ENCODE results near the gene NPEPL1.
"Not testable (repeated sequence)": the region's sequence is repeated elsewhere in the genome, so short reads cannot be mapped to it uniquely, and the experiment has no call there.

Gene NPEPL1, protein sequence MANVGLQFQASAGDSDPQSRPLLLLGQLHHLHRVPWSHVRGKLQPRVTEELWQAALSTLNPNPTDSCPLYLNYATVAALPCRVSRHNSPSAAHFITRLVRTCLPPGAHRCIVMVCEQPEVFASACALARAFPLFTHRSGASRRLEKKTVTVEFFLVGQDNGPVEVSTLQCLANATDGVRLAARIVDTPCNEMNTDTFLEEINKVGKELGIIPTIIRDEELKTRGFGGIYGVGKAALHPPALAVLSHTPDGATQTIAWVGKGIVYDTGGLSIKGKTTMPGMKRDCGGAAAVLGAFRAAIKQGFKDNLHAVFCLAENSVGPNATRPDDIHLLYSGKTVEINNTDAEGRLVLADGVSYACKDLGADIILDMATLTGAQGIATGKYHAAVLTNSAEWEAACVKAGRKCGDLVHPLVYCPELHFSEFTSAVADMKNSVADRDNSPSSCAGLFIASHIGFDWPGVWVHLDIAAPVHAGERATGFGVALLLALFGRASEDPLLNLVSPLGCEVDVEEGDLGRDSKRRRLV

DNA sequence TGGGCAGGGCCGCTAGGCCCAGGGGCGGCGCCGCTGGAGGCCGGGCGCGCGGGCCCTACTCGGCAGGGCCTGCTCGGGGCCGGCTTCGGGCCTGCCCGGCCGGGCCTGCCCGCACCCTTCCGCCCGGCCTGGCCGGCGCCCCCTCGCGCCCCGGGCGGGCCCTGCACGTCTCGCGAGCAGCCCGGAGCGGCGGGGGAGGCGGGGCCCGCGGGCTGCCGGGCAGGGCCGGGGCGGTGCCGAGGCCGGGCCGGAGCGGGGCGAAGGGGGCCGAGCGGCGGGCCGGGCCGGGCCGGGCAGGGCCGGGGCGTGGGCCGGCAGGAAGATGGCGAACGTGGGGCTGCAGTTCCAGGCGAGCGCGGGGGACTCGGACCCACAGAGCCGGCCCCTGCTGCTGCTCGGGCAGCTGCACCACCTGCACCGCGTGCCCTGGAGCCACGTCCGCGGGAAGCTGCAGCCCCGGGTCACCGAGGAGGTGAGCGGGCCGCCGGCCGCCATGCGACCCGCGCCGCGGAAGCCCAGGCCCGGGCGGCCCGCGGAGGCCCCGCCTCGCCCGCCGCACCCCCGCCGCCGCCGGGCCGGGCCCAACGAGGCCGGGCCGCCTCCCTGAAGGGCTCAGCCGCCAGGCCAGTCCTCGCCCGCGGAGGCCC, at the start of gene NPEPL1:
Gene NPEPL1, plus strand, starts transcription at position 222 of the 647 bp plus-strand sequence. Its CDS starts 101 bp downstream, at position 323.
- FAIRE-seq: no peak

DNA sequence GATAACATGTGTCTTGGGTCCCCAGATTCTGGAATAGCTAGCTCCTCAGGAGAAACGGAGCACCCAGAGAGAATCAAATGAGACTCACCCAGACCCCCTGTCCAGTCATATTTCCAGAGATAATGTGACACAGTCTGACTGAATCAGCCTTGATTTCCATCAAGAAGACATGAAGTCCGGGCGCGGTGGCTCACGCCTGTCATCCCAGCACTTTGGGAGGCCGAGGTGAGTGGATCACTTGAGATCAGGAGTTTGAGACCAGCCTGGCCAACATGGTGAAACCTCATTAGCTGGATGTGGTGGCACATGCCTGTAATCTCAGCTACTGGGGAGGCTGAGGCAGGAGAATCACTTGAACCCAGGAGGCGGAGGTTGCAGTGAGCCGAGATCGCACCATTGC, 49.7 kb upstream of the NPEPL1 start:
- FAIRE-seq: not testable (repeated sequence)

DNA sequence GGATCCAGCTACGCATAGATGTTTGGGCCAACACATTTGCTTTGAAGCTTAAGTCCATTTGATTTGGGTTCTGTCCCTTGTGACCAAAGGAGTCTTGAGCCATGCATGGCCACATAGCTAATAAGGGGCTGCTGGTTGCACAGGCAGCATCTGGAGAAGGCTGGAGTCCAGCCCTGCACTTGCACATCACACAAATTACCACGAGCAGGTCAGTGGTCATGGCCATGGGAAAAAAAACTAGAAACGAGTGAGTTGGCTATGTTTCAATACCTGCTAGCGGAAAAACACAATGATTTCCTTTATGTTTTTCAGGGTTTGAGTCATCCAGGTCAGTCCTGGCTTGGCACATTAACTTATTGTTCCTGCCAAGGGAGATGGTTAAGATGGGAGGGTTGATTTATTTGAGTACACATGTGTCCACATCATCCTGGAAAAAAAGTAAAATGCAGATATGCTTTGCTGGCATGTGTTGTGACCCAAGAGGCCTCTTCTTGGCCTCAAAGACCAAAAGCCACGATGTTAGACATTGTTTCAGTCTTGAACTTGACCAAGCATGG, 47.1 kb upstream of the NPEPL1 start:
- no peak for FAIRE-seq

DNA sequence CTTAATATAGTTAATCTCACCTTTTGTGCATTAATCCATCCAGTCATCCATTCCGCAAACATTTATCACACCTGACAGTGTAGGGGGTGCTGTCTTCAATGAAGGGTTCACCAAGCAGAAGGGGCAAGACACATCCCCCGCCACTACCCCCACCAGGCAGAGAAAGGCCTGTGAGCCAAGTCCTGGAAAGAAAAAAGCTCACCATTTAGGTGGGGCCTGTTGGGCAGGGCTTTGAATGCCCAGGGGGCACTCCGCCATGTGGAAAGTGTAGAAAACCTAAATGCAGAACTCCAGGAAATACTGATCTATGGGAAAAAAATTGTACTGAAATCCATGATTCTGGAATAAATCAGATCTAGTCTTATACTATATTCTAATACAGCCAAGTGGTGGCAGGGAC, 46.3 kb upstream of the NPEPL1 start:
- no peak for FAIRE-seq

DNA sequence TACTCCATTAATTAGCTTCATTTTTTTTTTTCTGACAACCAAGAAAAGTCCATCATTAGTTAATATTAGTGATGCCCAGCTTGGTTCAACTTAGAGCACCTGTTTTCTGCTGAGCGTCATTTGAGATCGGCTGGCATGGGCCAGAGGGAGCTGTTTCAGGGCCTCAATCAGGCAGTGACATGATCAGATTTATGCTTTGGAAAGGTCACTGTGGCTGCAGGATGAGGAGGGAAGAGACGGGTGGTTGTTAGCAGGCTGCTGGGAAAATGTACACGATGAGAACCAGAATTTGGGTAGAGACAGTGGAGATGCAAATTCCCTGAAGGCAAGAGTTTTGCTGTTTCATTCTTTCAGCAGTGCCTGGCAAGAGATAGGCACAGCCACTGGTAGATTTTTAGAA, 45.9 kb upstream of the NPEPL1 start:
- no peak for FAIRE-seq

DNA sequence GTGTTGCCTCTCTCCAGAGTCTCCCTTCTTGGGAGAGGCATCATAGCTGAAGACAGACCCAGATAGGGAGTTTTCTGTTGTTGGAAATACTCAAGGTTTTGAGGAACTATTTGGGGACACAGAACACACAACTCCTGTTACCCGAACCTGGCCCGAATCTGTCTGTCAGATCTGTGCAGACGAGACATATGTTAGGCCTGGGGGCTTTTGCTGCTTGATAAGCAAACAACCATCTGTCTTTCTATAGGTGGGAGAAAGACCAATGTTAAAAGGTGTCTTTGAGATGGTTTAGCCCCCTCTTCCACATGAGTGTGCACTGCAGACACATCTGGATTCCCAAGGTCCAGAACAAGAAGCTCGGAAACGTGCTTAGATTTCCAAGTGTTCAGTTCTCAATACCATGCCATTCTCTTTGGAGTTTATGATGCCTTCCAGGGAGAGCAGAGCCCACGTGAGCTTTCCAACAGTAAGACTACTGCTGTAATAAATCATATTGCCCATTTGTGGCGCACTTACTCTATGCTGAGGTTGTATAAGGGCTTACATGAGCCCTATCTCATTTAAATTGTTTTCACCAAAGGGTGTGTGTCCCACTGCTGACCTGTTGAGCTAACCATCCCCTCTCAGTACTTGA, 45.3 kb upstream of the NPEPL1 start:
- FAIRE-seq: no peak

DNA sequence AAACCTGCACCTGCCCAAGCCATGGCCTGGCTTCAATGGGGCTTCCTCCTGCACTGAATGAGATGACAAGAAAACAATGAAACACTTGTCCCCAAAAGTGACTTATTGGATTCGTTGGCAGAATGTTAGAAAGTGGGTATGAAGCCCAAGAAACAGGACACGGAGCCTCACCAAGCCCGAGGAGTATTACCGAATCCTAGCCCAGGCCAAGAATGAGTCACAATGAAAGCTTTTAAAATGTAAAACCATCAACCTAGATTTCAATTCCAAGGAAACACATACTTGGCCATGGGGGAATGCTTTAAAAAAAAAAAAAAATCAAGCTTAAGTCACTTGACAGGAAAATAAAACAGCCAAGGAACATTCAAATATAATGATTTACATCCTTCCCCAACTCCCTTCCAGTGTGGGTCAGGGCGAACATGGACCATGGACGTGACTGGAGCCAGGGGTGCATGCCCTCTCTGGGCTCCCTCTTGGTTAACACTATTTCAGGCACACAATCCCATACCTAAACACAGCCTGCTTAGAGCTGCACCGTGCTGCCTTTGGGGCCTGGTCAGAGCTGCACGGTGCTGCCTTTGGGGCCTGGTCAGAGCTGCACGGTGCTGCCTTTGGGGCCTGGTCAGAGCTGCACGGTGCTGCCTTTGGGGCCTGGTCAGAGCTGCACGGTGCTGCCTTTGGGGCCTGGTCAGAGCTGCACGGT, 44.7 kb upstream of the NPEPL1 start:
- FAIRE-seq: no peak

DNA sequence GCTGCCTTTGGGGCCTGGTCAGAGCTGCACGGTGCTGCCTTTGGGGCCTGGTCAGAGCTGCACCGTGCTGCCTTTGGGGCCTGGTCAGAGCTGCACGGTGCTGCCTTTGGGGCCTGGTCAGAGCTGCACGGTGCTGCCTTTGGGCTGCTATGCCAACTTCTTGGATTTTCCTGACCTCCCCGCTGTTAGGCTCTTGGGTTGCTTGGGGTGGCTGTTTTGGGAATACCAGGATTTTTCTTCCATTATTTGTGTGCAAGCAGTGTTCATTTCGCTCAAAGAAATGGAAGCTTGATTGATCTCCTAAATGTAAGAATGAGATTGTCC, 44.1 kb upstream of the NPEPL1 start:
- not testable (repeated sequence) for FAIRE-seq

DNA sequence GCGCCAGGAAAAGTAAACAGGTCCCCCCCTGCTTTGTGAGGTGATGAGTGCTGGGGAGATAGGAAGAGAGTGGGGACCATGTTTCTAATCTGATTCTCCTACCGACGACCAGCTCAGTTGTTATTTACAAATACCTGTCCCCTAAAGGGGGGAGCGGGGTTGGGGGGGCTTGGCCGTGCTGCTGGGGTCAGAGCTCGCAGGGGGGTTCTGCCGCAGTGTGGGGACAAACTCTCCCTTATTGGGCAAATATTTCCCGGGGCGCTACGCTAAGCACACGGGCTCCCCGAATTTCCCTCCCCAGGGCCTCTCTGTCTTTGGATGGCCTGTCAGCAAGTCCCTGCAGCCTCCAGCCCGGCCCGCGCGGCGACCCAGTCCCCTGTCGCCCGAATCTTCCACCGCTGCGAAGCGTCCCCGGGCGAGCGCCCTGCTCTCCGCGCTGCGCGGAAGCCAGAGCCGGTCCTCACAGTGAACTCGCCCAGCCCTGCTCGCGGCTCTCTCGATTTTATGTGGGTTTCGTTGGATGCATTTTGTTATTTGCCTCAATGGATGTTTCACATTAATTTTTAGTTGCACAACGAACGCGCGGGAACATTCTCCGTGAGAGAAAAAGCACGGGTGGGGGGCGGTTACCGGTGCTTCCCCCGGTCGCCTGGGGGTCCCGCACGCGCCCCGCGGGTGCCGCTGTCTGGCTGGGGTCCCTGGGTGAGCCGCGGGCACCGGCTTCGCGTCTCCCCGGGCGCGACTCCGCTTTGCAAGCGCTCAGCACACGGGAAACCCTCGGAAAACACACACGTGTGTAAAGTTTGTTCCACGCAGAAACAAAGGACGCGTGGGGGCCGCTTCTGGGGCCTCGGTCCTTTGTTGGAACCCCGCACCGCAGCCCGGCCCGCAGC, 43.1 kb upstream of the NPEPL1 start:
- FAIRE-seq: no peak

DNA sequence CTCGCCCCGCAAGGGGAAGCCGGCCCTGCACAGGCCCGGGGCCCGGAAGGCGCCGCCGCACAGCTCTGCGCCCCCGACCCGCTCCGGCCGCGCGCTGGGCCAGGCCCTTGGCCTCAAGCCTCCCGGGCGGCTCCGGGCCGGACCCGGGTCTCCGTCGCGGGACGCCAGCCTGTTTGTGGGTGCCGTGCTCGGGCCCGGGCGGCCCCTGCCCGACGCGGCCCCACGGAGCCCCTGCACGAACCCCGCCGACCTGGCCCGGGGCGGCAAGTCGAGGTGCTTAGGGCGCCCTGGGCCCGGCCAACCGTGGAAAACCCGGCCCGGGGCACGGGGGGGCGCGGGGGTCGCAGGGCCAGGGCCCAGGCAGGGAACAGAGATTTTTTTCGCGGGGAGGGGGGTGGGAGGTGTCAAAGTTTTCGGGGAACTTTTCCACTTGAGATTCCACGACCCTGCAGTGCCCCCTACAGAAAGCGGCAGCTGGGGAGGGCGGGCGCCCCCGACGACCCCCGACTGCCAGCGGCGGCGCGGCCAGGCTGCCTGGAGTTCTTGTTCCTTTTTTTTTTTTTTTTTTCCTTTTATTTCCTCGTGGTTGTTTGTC, 42.3 kb upstream of the NPEPL1 start:
- no peak for FAIRE-seq

DNA sequence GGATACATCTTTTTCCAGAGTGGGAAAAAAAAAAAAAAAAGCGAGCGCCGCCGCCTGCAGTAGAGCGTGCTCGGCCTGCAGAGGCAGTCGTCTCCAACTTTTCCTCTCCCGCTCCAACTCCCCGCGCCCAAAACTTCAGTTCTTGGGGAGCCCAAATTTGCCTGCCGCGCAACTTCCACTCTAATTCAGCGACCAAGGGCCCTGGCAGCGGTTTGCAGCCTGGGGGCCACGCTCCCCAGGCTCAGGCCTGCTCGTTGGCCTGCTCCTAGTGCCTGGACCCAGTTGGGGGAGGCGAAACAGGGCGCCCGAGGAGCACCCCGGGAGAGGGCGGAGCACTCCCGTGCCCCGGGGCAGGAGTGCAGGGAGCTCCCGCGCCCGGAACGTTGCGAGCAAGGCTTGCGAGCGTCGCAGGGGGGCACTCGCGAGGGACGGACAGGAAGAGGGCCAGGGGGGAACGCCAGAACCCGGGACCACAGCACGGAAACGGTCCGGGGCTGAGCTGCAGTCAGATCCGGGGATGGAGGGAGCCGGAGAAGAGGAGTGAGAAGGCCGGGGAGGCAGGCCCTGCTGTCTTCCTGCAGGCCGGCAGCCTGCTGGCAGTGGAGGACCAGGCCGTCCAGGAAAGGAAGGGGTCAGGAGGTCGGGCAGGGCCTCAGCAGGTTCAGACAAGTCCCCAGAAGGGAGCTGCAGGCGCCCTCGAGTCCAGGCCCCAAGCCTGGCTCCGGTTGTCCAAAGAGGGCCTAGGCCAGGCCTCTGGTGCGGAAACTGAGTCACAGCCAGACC, 41.6 kb upstream of the NPEPL1 start, which contains the start of gene STX16:
Gene STX16, plus strand, starts transcription at position 508 of the 783 bp plus-strand sequence. CDS start 724 bp downstream, outside the sequence.
- peak; percentile 58 for FAIRE-seq

DNA sequence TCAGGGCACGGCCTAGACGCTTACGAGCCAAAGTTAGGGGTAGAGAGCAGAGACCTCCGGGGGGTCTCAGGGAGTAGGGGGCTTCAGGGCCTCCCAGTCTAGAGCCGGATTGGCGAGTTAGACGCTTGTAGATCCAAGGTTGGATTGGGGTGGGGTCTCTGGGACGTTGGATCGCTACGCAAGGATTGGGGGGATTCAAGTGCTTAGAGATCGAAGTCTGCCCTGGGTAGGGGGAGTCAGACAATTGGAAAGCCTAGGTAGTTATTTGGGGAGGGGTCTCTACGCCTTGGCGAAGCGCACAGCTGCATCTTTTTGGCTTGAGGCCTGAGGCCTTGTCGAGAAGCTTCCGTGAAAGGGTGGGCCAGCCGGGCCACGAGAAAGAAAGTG, 41.0 kb upstream of the NPEPL1 start:
- no peak for FAIRE-seq

DNA sequence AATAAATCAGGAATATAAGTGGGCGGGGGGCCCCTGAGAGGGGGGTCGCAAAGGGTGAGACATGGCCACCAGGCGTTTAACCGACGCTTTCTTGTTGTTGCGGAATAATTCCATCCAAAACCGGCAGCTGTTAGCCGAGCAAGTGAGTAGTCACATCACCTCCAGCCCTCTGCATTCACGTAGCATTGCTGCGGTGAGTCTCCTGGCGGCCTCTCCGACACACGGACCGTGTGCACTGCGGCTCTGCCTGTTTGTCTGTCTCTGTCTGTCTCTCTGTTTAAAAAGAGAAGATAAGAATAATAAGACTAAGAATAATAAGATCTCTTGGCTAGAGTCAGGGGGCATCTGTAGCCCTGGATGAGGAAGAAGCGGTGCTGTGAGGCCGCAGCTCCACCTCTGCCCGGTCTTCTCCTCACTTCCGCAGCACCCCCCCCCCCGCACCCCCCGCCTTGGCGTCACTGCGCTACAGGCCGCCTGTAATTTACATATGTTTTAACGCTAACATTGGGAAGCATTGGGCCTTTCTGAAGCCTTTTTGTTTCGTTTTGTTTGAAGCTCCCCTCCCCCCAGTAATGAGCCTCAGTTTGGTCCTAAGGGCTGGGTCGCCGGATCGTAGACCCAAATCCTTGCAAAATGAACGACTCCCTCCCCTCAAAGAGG, 40.5 kb upstream of the NPEPL1 start:
- FAIRE-seq: no peak

DNA sequence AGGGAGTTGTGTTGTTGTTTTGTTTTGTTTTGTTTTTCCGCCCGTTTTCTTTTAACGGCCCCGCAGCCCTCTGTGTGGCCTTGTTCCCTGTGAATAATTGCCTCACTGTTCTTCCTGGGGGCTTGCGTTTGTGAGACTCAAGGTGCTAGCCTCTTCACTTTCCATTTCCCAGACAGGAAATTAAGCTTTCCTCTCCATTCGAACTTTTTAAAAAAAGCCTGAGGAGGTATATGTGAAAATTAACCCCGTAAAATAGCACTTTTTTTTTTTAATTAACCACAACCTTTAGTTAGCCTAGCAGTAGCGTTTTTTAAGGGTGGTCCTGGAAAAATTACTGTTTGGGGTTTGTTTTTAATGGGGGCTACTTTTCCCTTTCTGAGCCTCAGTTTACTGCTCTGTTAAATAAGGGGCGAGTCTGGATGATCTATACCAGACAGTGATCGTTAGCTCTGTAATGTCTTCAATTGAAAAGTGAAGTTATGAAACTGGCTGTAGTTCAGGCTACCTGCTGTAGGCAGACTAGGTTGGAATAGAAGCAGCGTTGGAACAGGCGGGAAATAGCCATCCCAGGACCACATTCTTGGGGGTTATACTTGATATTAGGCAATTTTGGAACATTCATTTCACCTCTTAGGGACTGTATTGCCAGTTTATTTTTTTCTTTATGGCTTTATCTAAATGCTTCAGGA, 39.9 kb upstream of the NPEPL1 start:
- FAIRE-seq: no peak

DNA sequence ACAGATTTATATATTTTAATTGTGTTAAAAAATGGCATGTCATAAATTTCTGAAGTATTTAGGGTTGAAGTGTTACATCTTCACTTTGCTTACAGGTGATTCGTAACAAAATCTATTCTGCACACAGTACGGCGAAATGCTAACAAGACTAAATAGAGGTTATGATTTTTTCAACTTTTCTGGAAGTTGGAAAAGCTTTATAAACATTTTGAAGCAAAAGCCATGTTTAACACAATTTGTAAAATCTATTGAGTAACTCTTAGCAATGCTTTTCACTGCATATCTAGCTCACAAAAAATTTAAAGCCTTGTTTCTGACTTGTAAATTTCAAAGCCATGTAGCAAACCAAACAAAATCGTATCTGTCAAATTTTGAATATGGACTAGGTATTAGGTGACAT, 38.3 kb upstream of the NPEPL1 start:
- FAIRE-seq: no peak

DNA sequence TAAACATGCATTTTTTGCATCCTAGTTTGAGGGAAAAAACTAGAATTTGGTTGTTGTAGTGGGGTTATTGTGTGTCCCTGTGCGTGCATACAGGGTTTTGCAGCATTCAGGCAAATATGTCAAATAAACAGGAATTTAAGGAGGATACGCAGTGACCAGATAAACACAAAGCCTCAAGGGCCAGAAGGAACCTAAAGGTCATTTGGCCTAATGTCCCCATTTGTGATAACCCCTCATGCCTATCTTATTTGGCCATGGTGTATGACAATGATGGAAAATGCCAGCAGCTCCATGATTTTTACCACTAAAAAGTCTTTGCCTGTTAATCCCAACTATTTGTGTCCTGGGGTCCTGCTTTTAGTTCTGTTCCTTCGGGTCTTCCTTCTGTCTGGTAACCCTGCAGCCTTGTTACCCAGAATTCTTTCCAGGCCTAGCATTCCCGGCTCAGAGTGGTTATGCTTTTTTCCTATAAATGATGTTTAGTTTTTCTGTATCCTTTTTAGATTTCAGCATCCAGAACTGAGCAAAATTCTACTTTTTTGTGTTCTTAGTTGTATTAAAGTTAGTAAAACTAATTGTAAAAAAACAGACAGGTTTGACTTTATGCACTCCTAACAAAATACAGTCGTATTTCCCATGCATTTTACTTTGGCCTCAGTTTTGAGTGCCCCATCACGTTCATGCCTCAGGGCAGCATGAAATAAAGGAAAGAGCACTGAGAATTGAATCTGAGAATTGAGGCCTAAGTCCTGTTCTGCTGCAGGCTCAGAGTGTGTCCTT, 37.1 kb upstream of the NPEPL1 start:
- no peak for FAIRE-seq

DNA sequence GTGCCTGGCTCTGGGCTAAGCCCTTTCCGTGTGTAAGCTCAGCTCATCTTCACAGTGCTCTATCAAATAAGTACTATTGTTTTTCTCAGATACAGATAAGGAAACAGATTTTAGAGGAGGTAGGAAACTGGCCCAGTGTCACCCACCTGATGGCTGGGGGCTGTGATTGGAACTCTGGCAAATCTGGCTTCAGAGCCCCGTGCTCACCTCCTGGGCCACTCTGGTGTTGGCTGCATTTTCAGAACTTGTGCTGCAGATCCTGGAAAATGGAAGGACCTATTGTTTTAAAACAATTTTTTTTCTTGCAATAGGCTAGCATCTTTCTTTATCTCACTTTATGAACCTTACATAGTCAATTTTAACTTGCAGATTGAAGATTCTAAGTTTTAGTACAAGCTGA, 35.8 kb upstream of the NPEPL1 start:
- no peak for FAIRE-seq

DNA sequence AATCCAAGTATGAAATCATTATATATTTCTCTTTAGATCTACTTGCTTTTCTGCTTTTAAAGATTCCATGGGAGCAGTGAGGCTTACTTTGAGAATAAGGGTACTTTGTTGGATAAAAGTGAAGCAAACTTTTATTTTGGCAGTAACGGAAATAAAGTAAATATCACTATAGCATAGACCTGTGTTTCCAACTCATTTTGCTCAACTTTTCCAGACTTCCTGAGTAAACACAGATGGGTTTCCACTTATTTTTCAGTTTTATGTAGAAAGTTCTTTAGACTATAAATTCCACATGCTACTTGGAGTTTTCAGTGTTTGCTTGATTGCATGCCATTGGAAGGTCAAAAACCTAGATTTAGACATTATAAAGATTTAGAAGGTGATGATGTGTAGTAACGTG, 35.3 kb upstream of the NPEPL1 start:
- FAIRE-seq: no peak
